Mesenchymal stem cell (in vitro differentiated cells and primary cell): Measurements from ENCODE around the gene ADAMTS7.
"Not testable (repeated sequence)": the region's sequence is repeated elsewhere in the genome, so short reads cannot be mapped to it uniquely, and the experiment has no call there.

Experiments
- DNase-seq: peaks from one replicate; pipeline ENCODE4 v3.0.0-alpha.2; 2013
- H2AFZ ChIP-seq: one replicate; pipeline ENCODE4 v1.6.1; 2013; ENCODE audit warnings: low read depth, mild to moderate bottlenecking, control low read depth, inconsistent platforms, low read length, moderate library complexity
- H2AK5ac ChIP-seq: 2 replicates; pipeline ENCODE4 v1.6.1; 2013; ENCODE audit warnings: low read length, moderate library complexity, mild to moderate bottlenecking, inconsistent platforms; ENCODE audit not compliant: severe bottlenecking
- H2BK120ac ChIP-seq: one replicate; pipeline ENCODE4 v1.6.1; 2013; ENCODE audit warnings: low read depth, mild to moderate bottlenecking, inconsistent platforms, low read length, moderate library complexity
- H2BK12ac ChIP-seq, 2 experiments: one replicate each; pipeline ENCODE4 v1.6.1; 2013; ENCODE audit warnings: inconsistent platforms in 2 of 2, low read length in 2 of 2, mild to moderate bottlenecking in 2 of 2, moderate library complexity in 2 of 2, control low read depth in 1 of 2
- H2BK15ac ChIP-seq: one replicate; pipeline ENCODE4 v1.6.1; 2013; ENCODE audit warnings: mild to moderate bottlenecking, low read depth, inconsistent platforms; ENCODE audit not compliant: poor library complexity, severe bottlenecking
- H2BK5ac ChIP-seq: 2 replicates; pipeline ENCODE4 v1.6.1; 2013; ENCODE audit warnings: low read depth, mild to moderate bottlenecking, low read length, control low read depth, inconsistent platforms; ENCODE audit not compliant: poor library complexity, severe bottlenecking
- H3K14ac ChIP-seq, 2 experiments: one replicate each; pipeline ENCODE4 v1.6.1; 2013; ENCODE audit warnings: inconsistent platforms in 2 of 2, low read length in 2 of 2, control low read depth in 1 of 2, mild to moderate bottlenecking in 1 of 2, moderate library complexity in 1 of 2
- H3K18ac ChIP-seq, 2 experiments: one replicate each; pipeline ENCODE4 v1.6.1; 2013; ENCODE audit warnings: inconsistent platforms in 2 of 2, low read length in 2 of 2, control low read depth in 1 of 2, low read depth in 1 of 2, mild to moderate bottlenecking in 1 of 2
- H3K23ac ChIP-seq, 2 experiments: one replicate each; pipeline ENCODE4 v1.6.1; 2013; ENCODE audit warnings: inconsistent platforms in 2 of 2, low read length in 2 of 2, mild to moderate bottlenecking in 2 of 2, moderate library complexity in 2 of 2, control low read depth in 1 of 2
- H3K27ac ChIP-seq: 2 replicates; pipeline ENCODE4 v1.5.1; 2013; ENCODE audit warnings: mild to moderate bottlenecking, moderate library complexity, low read length, control low read depth, inconsistent platforms; ENCODE audit not compliant: poor library complexity, severe bottlenecking
- H3K27me3 ChIP-seq, 2 experiments: 2 replicates each; pipeline versions ENCODE4 v1.6.1 to v1.7.0; 2013; ENCODE audit warnings: low read length in 2 of 2, mild to moderate bottlenecking in 2 of 2, moderate library complexity in 2 of 2, control low read depth in 1 of 2, inconsistent platforms in 1 of 2; ENCODE audit not compliant: control insufficient read depth in 1 of 2, insufficient read depth in 1 of 2
- H3K36me3 ChIP-seq, 2 experiments: 2 replicates each; pipeline versions ENCODE4 v1.6.1 to v1.7.0; 2013; ENCODE audit warnings: low read length in 2 of 2, control low read depth in 1 of 2, inconsistent platforms in 1 of 2, low read depth in 1 of 2, mild to moderate bottlenecking in 1 of 2; ENCODE audit not compliant: insufficient read depth in 2 of 2, control insufficient read depth in 1 of 2
- H3K4ac ChIP-seq, 2 experiments: one replicate each; pipeline ENCODE4 v1.6.1; 2013; ENCODE audit warnings: inconsistent platforms in 2 of 2, low read length in 2 of 2, mild to moderate bottlenecking in 2 of 2, moderate library complexity in 2 of 2, control low read depth in 1 of 2, low read depth in 1 of 2
- H3K4me1 ChIP-seq: 2 replicates; pipeline ENCODE4 v1.6.1; 2013; ENCODE audit warnings: low read depth, low read length, control low read depth; ENCODE audit not compliant: control insufficient read depth, insufficient read depth
- H3K4me2 ChIP-seq: 2 replicates; pipeline ENCODE4 v1.6.1; 2013; ENCODE audit warnings: low read length, mild to moderate bottlenecking, inconsistent platforms; ENCODE audit not compliant: poor library complexity, severe bottlenecking
- H3K4me3 ChIP-seq, 2 experiments: 2 replicates each; pipeline versions ENCODE4 v1.5.1 to v1.7.0; 2013; ENCODE audit warnings: low read length in 2 of 2, mild to moderate bottlenecking in 2 of 2, control low read depth in 1 of 2, low read depth in 1 of 2; ENCODE audit not compliant: insufficient read depth in 1 of 2
- H3K79me1 ChIP-seq: replicated peaks from 2 replicates; pipeline ENCODE4 v1.6.1; 2013; ENCODE audit warnings: mild to moderate bottlenecking, control low read depth, low read length, inconsistent platforms; ENCODE audit not compliant: poor library complexity, severe bottlenecking
- H3K9ac ChIP-seq: 2 replicates; pipeline ENCODE4 v1.7.0; 2013; ENCODE audit warnings: mild to moderate bottlenecking, low read length, moderate library complexity
- H3K9me3 ChIP-seq: 2 replicates; pipeline ENCODE4 v1.7.0; 2013; ENCODE audit warnings: mild to moderate bottlenecking, low read length; ENCODE audit not compliant: control insufficient read depth
- H4K8ac ChIP-seq: one replicate; pipeline ENCODE4 v1.6.1; 2013; ENCODE audit warnings: inconsistent platforms, mild to moderate bottlenecking, low read length, moderate library complexity
- H4K91ac ChIP-seq: one replicate; pipeline ENCODE4 v1.6.1; 2013; ENCODE audit warnings: mild to moderate bottlenecking, low read length, inconsistent platforms
- WGBS: methylation state at CpG from one replicate; pipeline ENCODE4 v1.1.7; 2013; ENCODE audit warnings: mixed read lengths; 5-methylcytosine and 5-hydroxymethylcytosine counted together

Gene ADAMTS7

GRCh38 chr15:78779176-78779785, 32.0 kb downstream of the ADAMTS7 start:
- Histone ChIP-seq H3K36me3 (peaks cover 5 to 23% of the 10 kb centered on the region in 2 experiments), H2BK15ac (peak overlapping the region; percentile 52)
- not testable (repeated sequence) for H3K9ac ChIP-seq, H2BK12ac ChIP-seq, H4K8ac ChIP-seq, H3K14ac ChIP-seq, H3K23ac ChIP-seq, H2BK5ac ChIP-seq, H2AFZ ChIP-seq, H3K18ac ChIP-seq, H3K27me3 ChIP-seq, H4K91ac ChIP-seq, DNase-seq, H2AK5ac ChIP-seq, H3K4me2 ChIP-seq, H2BK120ac ChIP-seq, H3K79me1 ChIP-seq, H3K4ac ChIP-seq, H3K4me1 ChIP-seq, H3K27ac ChIP-seq, H3K9me3 ChIP-seq, H3K4me3 ChIP-seq
- WGBS = 96% methylated on average over 7 of the region's 11 CpGs

GRCh38 chr15:78778422-78778821, 32.8 kb downstream of the ADAMTS7 start:
- Histone ChIP-seq H2BK120ac (no peak overlapping the region), H3K79me1 (no peaks in the 10 kb centered on the region), H3K23ac (no peak overlapping the region), H3K27ac (no peak overlapping the region), H4K91ac (no peak overlapping the region), H3K18ac (no peak overlapping the region), H2BK15ac (no peak overlapping the region), H2BK5ac (no peak overlapping the region), H2AFZ (no peak overlapping the region), H2AK5ac (no peak overlapping the region), H3K4me2 (no peak overlapping the region), H2BK12ac (no peak overlapping the region), H3K4ac (no peak overlapping the region), H3K4me3 (no peak overlapping the region), H3K36me3 (peaks cover 5 to 23% of the 10 kb centered on the region in 2 experiments), H3K9me3 (no peaks in the 10 kb centered on the region), H3K14ac (peak overlapping the region in 1 of 2 experiments; percentile 77), H3K9ac (no peak overlapping the region), H3K4me1 (peaks cover 10% of the 10 kb centered on the region), H4K8ac (no peak overlapping the region), H3K27me3 (no peaks in the 10 kb centered on the region)
- 72% methylated on average over 5 of the region's 5 CpGs for WGBS
- DNase-seq = no peak

GRCh38 chr15:78777953-78778345, 33.3 kb downstream of the ADAMTS7 start:
- H3K23ac ChIP-seq, H2BK5ac ChIP-seq, H2BK12ac ChIP-seq, H2AK5ac ChIP-seq, H3K4me1 ChIP-seq, H3K9ac ChIP-seq, H3K18ac ChIP-seq, H3K4ac ChIP-seq, H3K4me3 ChIP-seq, H2BK120ac ChIP-seq, H4K8ac ChIP-seq, H3K9me3 ChIP-seq, H3K14ac ChIP-seq, H4K91ac ChIP-seq, H3K4me2 ChIP-seq, DNase-seq, H2AFZ ChIP-seq, H3K27me3 ChIP-seq, H3K79me1 ChIP-seq, H3K27ac ChIP-seq: not testable (repeated sequence)
- peaks cover 5 to 23% of the 10 kb centered on the region in 2 experiments for H3K36me3 ChIP-seq
- WGBS = 92% methylated on average over 12 of the region's 12 CpGs
- peak overlapping the region; percentile 12 for H2BK15ac ChIP-seq

- not testable (repeated sequence) for DNase-seq, H3K4ac ChIP-seq, H3K14ac ChIP-seq, H2BK5ac ChIP-seq, H3K27me3 ChIP-seq, H3K18ac ChIP-seq, H3K27ac ChIP-seq, H3K23ac ChIP-seq, H4K8ac ChIP-seq, H3K79me1 ChIP-seq, H3K9ac ChIP-seq, H3K9me3 ChIP-seq, H2BK15ac ChIP-seq, H3K4me3 ChIP-seq, H2BK120ac ChIP-seq, H4K91ac ChIP-seq, H2AFZ ChIP-seq, H3K4me2 ChIP-seq, H3K4me1 ChIP-seq, H2BK12ac ChIP-seq, H2AK5ac ChIP-seq
- H3K36me3 ChIP-seq = peaks cover 5 to 26% of the 10 kb centered on the region in 2 experiments
- 91% methylated on average over 18 of the region's 26 CpGs for WGBS
Measured at GRCh38 chr15:78777290-78777952, 33.8 kb downstream of the ADAMTS7 start.
